ENCODE results near the gene IL4.

IL4 gene

DNA sequence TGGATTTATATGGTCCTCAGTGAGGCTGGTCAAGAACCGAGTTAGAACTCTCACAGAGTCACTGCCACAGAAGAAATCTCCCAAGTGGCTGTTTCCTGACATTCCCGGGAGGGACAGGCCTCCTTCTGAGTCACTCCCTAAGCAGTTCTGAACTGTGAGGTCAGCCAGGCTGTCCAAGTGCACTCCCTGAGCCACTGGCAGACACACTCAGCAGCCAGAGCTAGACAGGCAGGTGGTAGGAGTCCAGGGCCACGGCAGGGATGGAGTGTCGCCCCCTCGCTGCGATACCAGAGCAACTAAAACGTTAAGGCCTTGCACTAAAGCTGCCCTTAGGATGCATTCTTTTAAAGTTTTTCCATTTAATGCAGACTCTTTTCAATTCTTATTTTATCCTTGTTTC lies 3.4 kb downstream of the IL4 start:
- no peaks in the 10 kb centered on the region for H3K9me3 Mint-ChIP-seq (ENCODE audit: low read depth)
- peaks cover 6% of the 10 kb centered on the region for H3K4me1 Mint-ChIP-seq (ENCODE audit: low read depth)
- no peaks in the 10 kb centered on the region for H3K27me3 Mint-ChIP-seq
- H3K36me3 Mint-ChIP-seq, result peaks cover 4% of the 10 kb centered on the region
- no peak overlapping the region for H3K27ac Mint-ChIP-seq
- H3K4me3 Mint-ChIP-seq, result no peak overlapping the region

DNA sequence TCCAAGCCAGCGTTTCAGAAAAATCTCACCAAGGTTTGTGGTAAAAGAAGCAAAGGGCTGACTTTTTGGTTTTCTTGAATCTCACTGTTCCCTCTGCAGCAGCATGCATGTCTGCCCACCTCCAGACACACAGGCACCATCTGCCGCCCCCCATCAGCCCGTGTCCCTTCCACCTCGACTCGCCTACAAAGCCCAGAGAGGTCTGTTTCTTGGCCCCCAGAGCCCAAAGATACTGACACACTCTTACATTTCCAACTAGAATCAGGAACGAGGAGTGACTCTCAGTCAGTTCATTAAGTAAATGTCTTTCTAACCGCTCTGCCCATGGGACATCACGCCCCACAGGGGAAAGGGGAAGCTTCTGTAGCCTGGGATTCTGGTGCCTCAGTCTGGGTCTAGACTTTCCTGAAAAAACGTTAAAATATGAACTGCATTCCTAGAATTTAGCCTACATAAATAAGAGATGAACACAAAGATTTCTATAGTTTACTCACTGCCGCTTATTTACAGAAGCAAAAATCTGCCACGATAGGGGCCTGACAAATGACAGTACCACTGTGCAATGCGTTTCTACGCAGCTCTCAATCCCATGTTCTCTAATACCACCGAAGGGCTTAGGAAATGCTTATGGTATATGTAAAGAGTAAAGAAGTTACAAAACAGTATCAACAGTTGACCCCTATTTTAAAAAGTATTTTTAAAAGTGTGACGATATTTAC lies 4.1 kb downstream of the IL4 start:
- no peaks in the 10 kb centered on the region for H3K27me3 Mint-ChIP-seq
- peaks cover 4% of the 10 kb centered on the region for H3K36me3 Mint-ChIP-seq
- no peak overlapping the region for H3K4me3 Mint-ChIP-seq
- no peaks in the 10 kb centered on the region for H3K9me3 Mint-ChIP-seq (ENCODE audit: low read depth)
- peaks cover 6% of the 10 kb centered on the region for H3K4me1 Mint-ChIP-seq (ENCODE audit: low read depth)
- no peak overlapping the region for H3K27ac Mint-ChIP-seq

GRCh38 chr5:132678735-132679134 lies 4.9 kb downstream of the IL4 start:
- Mint-ChIP-seq H3K27ac (no peak overlapping the region), H3K4me3 (no peak overlapping the region), H3K4me1 (ENCODE audit: low read depth) (peaks cover 6% of the 10 kb centered on the region), H3K9me3 (ENCODE audit: low read depth) (no peaks in the 10 kb centered on the region), H3K36me3 (peaks cover 6% of the 10 kb centered on the region), H3K27me3 (no peaks in the 10 kb centered on the region)

DNA sequence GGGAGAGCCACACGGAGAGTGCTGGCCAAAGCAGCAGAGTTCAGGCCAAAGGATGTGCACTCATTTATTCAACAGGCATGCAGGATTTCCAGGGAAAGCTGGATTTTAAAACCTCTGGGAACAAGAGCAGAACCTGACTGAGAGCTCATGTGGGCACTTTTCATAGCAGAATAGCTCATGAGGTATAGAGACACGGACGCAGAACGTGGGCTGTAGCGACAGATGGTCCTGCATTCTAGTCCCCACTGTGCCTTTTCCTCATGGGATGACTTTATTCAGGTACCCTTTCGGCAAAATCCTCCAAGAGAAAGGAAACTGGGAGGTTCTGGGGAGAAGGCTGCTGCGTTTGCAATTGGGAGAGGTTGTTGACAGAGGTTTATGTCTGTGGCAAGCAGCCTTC lies 5.4 kb downstream of the IL4 start:
- H3K27ac Mint-ChIP-seq, result no peak overlapping the region

GRCh38 chr5:132679717-132680380 lies 6.1 kb downstream of the IL4 start:
- H3K4me1 Mint-ChIP-seq (ENCODE audit: low read depth), result peaks cover 5% of the 10 kb centered on the region
- no peaks in the 10 kb centered on the region for H3K27me3 Mint-ChIP-seq
- no peak overlapping the region for H3K27ac Mint-ChIP-seq
- H3K4me3 Mint-ChIP-seq, result no peak overlapping the region
- H3K9me3 Mint-ChIP-seq (ENCODE audit: low read depth), result no peaks in the 10 kb centered on the region
- H3K36me3 Mint-ChIP-seq, result peaks cover 6% of the 10 kb centered on the region

More for the DNA sequence above, 5.4 kb downstream of the IL4 start:
- no peaks in the 10 kb centered on the region for H3K27me3 Mint-ChIP-seq
- no peak overlapping the region for H3K4me3 Mint-ChIP-seq
- H3K4me1 Mint-ChIP-seq (ENCODE audit: low read depth), result peaks cover 6% of the 10 kb centered on the region
- H3K9me3 Mint-ChIP-seq (ENCODE audit: low read depth), result no peaks in the 10 kb centered on the region
- peaks cover 6% of the 10 kb centered on the region for H3K36me3 Mint-ChIP-seq

DNA sequence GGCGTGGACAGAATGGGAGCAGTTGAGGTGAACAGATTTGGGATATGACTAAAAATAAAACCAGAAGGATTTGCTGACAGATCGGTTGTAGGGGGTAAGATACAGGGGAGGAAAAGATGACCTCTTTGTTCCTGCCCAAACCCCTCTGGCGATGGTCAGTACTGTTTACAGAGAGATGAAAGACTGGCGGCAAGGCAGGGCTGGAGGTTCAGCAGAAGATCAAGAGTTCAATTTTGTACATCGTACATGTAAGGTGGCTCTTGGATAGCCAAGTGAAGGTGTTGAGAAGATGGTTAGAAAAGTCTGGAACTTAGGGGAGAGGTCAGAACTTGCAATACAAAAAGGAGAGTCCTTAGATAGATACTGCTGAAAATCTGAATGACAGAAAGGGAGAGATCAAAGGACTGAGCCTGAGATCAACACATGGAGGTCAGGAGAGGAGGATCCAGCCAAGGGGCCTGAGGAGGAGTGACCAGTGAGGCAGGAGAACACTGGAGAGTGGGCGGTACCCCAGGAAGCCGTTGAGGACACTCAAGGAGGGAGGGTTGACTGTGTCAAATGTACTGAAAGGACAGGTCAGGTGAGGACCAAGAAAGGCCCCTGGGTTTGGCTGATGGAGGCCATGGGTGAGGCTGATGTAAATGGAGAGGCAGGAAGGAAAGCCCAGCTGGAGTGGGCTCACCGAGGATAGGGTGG lies 7.1 kb downstream of the IL4 start:
- Mint-ChIP-seq H3K4me3 (no peak overlapping the region), H3K9me3 (ENCODE audit: low read depth) (no peaks in the 10 kb centered on the region), H3K4me1 (ENCODE audit: low read depth) (peaks cover 5% of the 10 kb centered on the region), H3K27me3 (no peaks in the 10 kb centered on the region), H3K27ac (no peak overlapping the region), H3K36me3 (peaks cover 6% of the 10 kb centered on the region)

GRCh38 chr5:132681476-132681831 lies 7.7 kb downstream of the IL4 start:
- H3K36me3 Mint-ChIP-seq, result peaks cover 6% of the 10 kb centered on the region
- no peak overlapping the region for H3K4me3 Mint-ChIP-seq
- H3K9me3 Mint-ChIP-seq (ENCODE audit: low read depth), result no peaks in the 10 kb centered on the region
- H3K4me1 Mint-ChIP-seq (ENCODE audit: low read depth), result peaks cover 5% of the 10 kb centered on the region
- no peaks in the 10 kb centered on the region for H3K27me3 Mint-ChIP-seq
- H3K27ac Mint-ChIP-seq, result no peak overlapping the region

DNA sequence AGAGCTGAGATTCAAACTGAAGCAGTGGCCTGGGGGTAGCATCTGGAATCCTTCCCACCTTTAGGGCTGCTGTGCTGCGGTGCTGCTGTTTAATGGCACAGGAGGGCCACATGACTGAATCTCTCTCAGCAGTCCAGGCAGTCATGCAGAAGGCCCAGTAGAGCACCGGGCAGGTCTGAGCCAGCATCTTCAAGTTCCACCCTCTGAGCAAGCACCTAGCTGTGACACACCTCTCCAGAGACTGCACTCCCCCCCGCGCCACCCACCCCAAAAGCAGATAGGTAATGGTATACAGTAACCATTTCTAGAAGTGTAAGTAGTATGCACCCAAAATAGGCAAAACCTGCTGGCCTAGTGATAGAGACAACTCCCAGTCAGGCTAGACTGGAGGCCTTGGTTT lies 8.2 kb downstream of the IL4 start:
- Mint-ChIP-seq H3K4me3 (no peak overlapping the region), H3K36me3 (peaks cover 6% of the 10 kb centered on the region), H3K4me1 (ENCODE audit: low read depth) (peaks cover 6% of the 10 kb centered on the region), H3K27ac (no peak overlapping the region), H3K27me3 (no peaks in the 10 kb centered on the region), H3K9me3 (ENCODE audit: low read depth) (no peaks in the 10 kb centered on the region)

DNA sequence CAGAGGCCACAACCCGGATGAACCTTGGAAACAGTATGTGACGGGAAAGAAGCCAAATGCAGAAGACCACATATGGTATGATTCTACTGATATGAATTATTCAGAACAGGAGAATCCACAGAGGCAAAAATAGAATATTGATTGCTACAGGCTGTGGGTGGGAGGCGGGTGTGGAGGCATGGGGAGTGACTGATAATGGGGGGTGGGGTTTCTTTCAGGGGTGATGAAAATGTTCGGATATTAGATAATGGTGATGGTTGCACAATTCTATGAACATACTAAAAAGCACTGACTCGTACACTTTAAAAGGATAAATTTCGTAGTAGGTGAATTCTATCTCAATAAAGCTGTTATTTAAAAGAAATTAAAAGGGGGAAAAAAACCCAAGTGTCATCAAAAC lies 10.7 kb downstream of the IL4 start:
- H3K4me1 Mint-ChIP-seq (ENCODE audit: low read depth), result peaks cover 25% of the 10 kb centered on the region

GRCh38 chr5:132684922-132685720 lies 11.3 kb downstream of the IL4 start:
- H3K9me3 Mint-ChIP-seq (ENCODE audit: low read depth), result no peaks in the 10 kb centered on the region
- no peak overlapping the region for H3K4me3 Mint-ChIP-seq
- H3K36me3 Mint-ChIP-seq, result peaks cover 6% of the 10 kb centered on the region
- H3K4me1 Mint-ChIP-seq (ENCODE audit: low read depth), result peaks cover 28% of the 10 kb centered on the region
- H3K27ac Mint-ChIP-seq, result no peak overlapping the region
- no peaks in the 10 kb centered on the region for H3K27me3 Mint-ChIP-seq

More for the DNA sequence above, 10.7 kb downstream of the IL4 start:
- Mint-ChIP-seq H3K9me3 (ENCODE audit: low read depth) (no peaks in the 10 kb centered on the region), H3K4me3 (no peak overlapping the region), H3K27ac (no peak overlapping the region), H3K36me3 (peaks cover 6% of the 10 kb centered on the region), H3K27me3 (no peaks in the 10 kb centered on the region)

GRCh38 chr5:132686193-132686592 lies 12.4 kb downstream of the IL4 start:
- no peaks in the 10 kb centered on the region for H3K9me3 Mint-ChIP-seq (ENCODE audit: low read depth)
- peaks cover 28% of the 10 kb centered on the region for H3K4me1 Mint-ChIP-seq (ENCODE audit: low read depth)
- H3K27ac Mint-ChIP-seq, result peak overlapping the region; percentile 5
- no peak overlapping the region for H3K4me3 Mint-ChIP-seq
- H3K36me3 Mint-ChIP-seq, result peaks cover 3% of the 10 kb centered on the region
- no peaks in the 10 kb centered on the region for H3K27me3 Mint-ChIP-seq

- Mint-ChIP-seq H3K27me3 (no peaks in the 10 kb centered on the region), H3K9me3 (ENCODE audit: low read depth) (no peaks in the 10 kb centered on the region), H3K4me3 (peak overlapping the region; percentile 44), H3K4me1 (ENCODE audit: low read depth) (peaks cover 29% of the 10 kb centered on the region), H3K36me3 (peaks cover 3% of the 10 kb centered on the region), H3K27ac (peak overlapping the region; percentile 75)
Observed at GRCh38 chr5:132687995-132688394, 14.2 kb downstream of the IL4 start.

GRCh38 chr5:132688536-132689339 lies 14.9 kb downstream of the IL4 start:
- no peaks in the 10 kb centered on the region for H3K9me3 Mint-ChIP-seq (ENCODE audit: low read depth)
- H3K27ac Mint-ChIP-seq, result peak overlapping the region; percentile 75
- peaks cover 3% of the 10 kb centered on the region for H3K36me3 Mint-ChIP-seq
- H3K4me1 Mint-ChIP-seq (ENCODE audit: low read depth), result peaks cover 29% of the 10 kb centered on the region
- peak overlapping the region; percentile 36 for H3K4me3 Mint-ChIP-seq
- H3K27me3 Mint-ChIP-seq, result no peaks in the 10 kb centered on the region

- Mint-ChIP-seq H3K36me3 (peaks cover 3% of the 10 kb centered on the region), H3K27me3 (no peaks in the 10 kb centered on the region), H3K27ac (no peak overlapping the region), H3K4me3 (no peak overlapping the region), H3K4me1 (ENCODE audit: low read depth) (peaks cover 29% of the 10 kb centered on the region), H3K9me3 (ENCODE audit: low read depth) (no peaks in the 10 kb centered on the region)
Observed at GRCh38 chr5:132689513-132689912, 15.7 kb downstream of the IL4 start.

All from activated naive CD8-positive, alpha-beta T cell (primary cell).